Mesendoderm (in vitro differentiated cells): ENCODE measurements around the gene B3GNT9.

ENCODE experiments used
- DNase-seq: peaks from one replicate; pipeline ENCODE4 v3.0.0; 2013
- H2AK5ac ChIP-seq: 2 replicates; pipeline ENCODE4 v1.6.1; 2013; ENCODE audit warnings: low read length, inconsistent platforms
- H2BK120ac ChIP-seq: 2 replicates; pipeline ENCODE4 v1.6.1; 2013; ENCODE audit warnings: low read depth, mild to moderate bottlenecking, low read length, moderate library complexity, mixed read lengths
- H2BK15ac ChIP-seq: replicated peaks from 2 replicates; pipeline ENCODE4 v1.6.1; 2013; ENCODE audit warnings: low read depth, mild to moderate bottlenecking, moderate library complexity
- H2BK5ac ChIP-seq: 2 replicates; pipeline ENCODE4 v1.6.1; 2013; ENCODE audit warnings: low read length, inconsistent platforms
- H3K18ac ChIP-seq: 2 replicates; pipeline ENCODE4 v1.6.1; 2013; ENCODE audit warnings: mild to moderate bottlenecking, low read length, mixed read lengths
- H3K23ac ChIP-seq: one replicate; pipeline ENCODE4 v1.6.1; 2013; ENCODE audit warnings: low read length
- H3K27ac ChIP-seq: 2 replicates; pipeline ENCODE4 v1.5.1; 2013; ENCODE audit warnings: low read depth, mild to moderate bottlenecking, inconsistent platforms, low read length, moderate library complexity
- H3K27me3 ChIP-seq: 2 replicates; pipeline ENCODE4 v1.6.1; 2013; ENCODE audit warnings: low read length, control low read depth, mild to moderate bottlenecking, inconsistent platforms; ENCODE audit not compliant: insufficient read depth, poor library complexity
- H3K36me3 ChIP-seq: 2 replicates; pipeline ENCODE4 v1.6.1; 2013; ENCODE audit warnings: low read length, inconsistent platforms; ENCODE audit not compliant: control insufficient read depth, insufficient read depth
- H3K4ac ChIP-seq: one replicate; pipeline ENCODE4 v1.6.1; 2013; ENCODE audit warnings: low read depth, mild to moderate bottlenecking, low read length, moderate library complexity
- H3K4me1 ChIP-seq: 2 replicates; pipeline ENCODE4 v1.6.1; 2013; ENCODE audit warnings: low read depth, low read length, inconsistent platforms; ENCODE audit not compliant: control insufficient read depth
- H3K4me2 ChIP-seq: 2 replicates; pipeline ENCODE4 v1.6.1; 2013; ENCODE audit warnings: low read length
- H3K4me3 ChIP-seq: 2 replicates; pipeline ENCODE4 v1.5.1; 2013; ENCODE audit warnings: mild to moderate bottlenecking, low read length
- H3K56ac ChIP-seq: one replicate; pipeline ENCODE4 v1.6.1; 2013; ENCODE audit warnings: low read length
- H3K79me1 ChIP-seq: 2 replicates; pipeline ENCODE4 v1.6.1; 2013; ENCODE audit warnings: low read length, inconsistent platforms
- H3K79me2 ChIP-seq: 2 replicates; pipeline ENCODE4 v1.6.1; 2013; ENCODE audit warnings: mild to moderate bottlenecking, low read length; ENCODE audit not compliant: control insufficient read depth, insufficient read depth
- H3K9ac ChIP-seq: 2 replicates; pipeline ENCODE4 v1.6.1; 2013; ENCODE audit warnings: low read length, inconsistent platforms
- H4K5ac ChIP-seq: one replicate; pipeline ENCODE4 v1.6.1; 2013; ENCODE audit warnings: low read length
- H4K8ac ChIP-seq: one replicate; pipeline ENCODE4 v1.6.1; 2013; ENCODE audit warnings: low read depth, mild to moderate bottlenecking, control low read depth, low read length, moderate library complexity
- WGBS: extraction: QIAGEN DNeasy Blood & Tissue Kit; methylation state at CpG from one replicate; pipeline ENCODE4 v1.1.7; 2013; ENCODE audit warnings: low lambda C conversion rate, missing lambda C conversion rate; ENCODE audit not compliant: insufficient coverage; ENCODE audit errors: extremely low coverage; 5-methylcytosine and 5-hydroxymethylcytosine counted together

Gene B3GNT9

DNA sequence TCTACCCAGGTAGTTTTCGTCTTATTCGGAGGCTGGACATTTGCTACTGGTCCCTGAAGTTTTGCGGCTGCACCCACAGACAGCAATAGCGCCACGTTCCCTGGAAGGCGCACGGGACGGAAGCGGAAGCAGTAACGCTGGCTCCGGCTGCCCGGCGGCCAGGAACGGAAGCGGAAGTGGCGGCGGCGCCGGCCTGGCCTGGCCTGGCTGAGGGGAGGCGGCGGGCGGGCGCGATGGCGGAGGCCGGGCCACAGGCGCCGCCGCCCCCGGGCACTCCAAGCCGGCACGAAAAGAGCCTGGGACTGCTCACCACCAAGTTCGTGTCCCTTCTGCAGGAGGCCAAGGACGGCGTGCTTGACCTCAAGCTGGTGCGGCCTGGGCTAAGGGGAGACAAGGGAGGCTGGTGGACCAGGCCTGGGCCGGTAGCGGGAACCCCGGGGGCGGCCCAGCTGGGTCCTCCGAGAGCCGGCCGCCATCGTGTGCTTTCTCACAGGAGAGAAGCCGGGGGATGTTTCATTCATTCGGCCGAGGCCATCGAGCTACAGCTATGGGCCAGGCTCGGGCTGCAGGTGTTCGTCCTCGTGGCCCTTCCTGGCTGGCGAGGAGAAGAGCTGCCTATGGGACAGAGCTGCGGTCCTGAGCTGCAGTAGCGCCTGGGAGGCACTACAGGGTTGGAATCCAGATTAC lies 41.3 kb upstream of the B3GNT9 start, which contains the start of gene E2F4:
Gene E2F4, plus strand, starts transcription at position 161 of the 687 bp plus-strand sequence. Its CDS starts 73 bp downstream, at position 234.
- WGBS: no CpG with 5 or more reads among the region's 54 CpGs
- peaks cover 16% of the 10 kb centered on the region for H3K79me1 ChIP-seq
- H3K4me3 ChIP-seq: peak within 1 kb of the TSS; percentile 92
- peak within 1 kb of the TSS; percentile 92 for H3K4me2 ChIP-seq
- H3K27me3 ChIP-seq: no peaks in the 10 kb centered on the region
- peaks cover 22% of the 10 kb centered on the region for H3K36me3 ChIP-seq
- DNase-seq: peak; percentile 94
- no peak within 1 kb of the TSS for H2BK15ac ChIP-seq
- H3K79me2 ChIP-seq: peaks cover 24% of the 10 kb centered on the region
- H4K5ac ChIP-seq: peak within 1 kb of the TSS; percentile 21
- H3K27ac ChIP-seq: no peak within 1 kb of the TSS
- H2AK5ac ChIP-seq: peak within 1 kb of the TSS; percentile 27
- H3K4ac ChIP-seq: peak within 1 kb of the TSS; percentile 56
- no peak within 1 kb of the TSS for H2BK120ac ChIP-seq
- peak within 1 kb of the TSS; percentile 91 for H3K9ac ChIP-seq
- no peak within 1 kb of the TSS for H3K18ac ChIP-seq
- H3K4me1 ChIP-seq: peaks cover 3% of the 10 kb centered on the region
- peak within 1 kb of the TSS; percentile 30 for H3K23ac ChIP-seq
- no peak within 1 kb of the TSS for H2BK5ac ChIP-seq
- H3K56ac ChIP-seq: peak within 1 kb of the TSS; percentile 94
- peak within 1 kb of the TSS; percentile 28 for H4K8ac ChIP-seq

DNA sequence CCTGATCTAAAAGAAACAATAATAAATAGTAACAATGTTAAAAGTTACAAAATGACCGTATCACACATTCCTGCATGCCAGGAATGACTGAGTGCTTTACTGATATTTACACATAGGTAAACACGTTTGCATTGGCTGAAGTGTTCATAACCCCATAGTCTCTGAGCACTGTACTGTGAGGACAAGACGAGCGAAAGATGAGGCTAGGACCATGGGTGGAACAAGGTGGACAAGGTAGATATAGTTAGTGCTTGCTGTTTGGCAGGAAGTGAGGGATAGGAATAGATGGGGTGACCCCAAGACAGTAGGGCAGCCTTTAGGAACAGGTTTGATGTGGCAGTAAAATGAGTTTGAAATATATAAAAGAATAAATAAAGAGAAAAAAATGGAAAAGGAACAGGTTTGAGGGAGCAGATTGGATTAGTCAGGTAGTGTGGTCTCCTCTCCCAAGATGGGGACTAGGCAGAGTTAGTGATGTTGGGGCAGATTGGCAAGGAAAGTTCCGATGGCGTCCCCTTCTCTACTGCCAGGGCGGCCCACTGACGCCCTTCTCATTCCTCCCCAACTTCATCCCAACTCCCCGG lies 40.7 kb upstream of the B3GNT9 start:
- peaks cover 17% of the 10 kb centered on the region for H3K36me3 ChIP-seq
- no peak for DNase-seq
- H4K5ac ChIP-seq: peak overlapping the region; percentile 21
- no peak overlapping the region for H2BK15ac ChIP-seq
- peaks cover 24% of the 10 kb centered on the region for H3K79me2 ChIP-seq
- H3K4ac ChIP-seq: no peak overlapping the region
- H2BK120ac ChIP-seq: no peak overlapping the region
- H3K4me2 ChIP-seq: peak overlapping the region; percentile 21
- no peaks in the 10 kb centered on the region for H3K27me3 ChIP-seq
- peak overlapping the region; percentile 28 for H3K9ac ChIP-seq
- no peak overlapping the region for H2BK5ac ChIP-seq
- no peak overlapping the region for H3K4me3 ChIP-seq
- H3K79me1 ChIP-seq: peaks cover 16% of the 10 kb centered on the region
- peaks cover 3% of the 10 kb centered on the region for H3K4me1 ChIP-seq
- peak overlapping the region; percentile 11 for H2AK5ac ChIP-seq
- H3K23ac ChIP-seq: no peak overlapping the region
- H3K56ac ChIP-seq: peak overlapping the region; percentile 73
- no CpG with 5 or more reads among the region's 9 CpGs for WGBS
- no peak overlapping the region for H4K8ac ChIP-seq
- H3K18ac ChIP-seq: no peak overlapping the region
- H3K27ac ChIP-seq: no peak overlapping the region

DNA sequence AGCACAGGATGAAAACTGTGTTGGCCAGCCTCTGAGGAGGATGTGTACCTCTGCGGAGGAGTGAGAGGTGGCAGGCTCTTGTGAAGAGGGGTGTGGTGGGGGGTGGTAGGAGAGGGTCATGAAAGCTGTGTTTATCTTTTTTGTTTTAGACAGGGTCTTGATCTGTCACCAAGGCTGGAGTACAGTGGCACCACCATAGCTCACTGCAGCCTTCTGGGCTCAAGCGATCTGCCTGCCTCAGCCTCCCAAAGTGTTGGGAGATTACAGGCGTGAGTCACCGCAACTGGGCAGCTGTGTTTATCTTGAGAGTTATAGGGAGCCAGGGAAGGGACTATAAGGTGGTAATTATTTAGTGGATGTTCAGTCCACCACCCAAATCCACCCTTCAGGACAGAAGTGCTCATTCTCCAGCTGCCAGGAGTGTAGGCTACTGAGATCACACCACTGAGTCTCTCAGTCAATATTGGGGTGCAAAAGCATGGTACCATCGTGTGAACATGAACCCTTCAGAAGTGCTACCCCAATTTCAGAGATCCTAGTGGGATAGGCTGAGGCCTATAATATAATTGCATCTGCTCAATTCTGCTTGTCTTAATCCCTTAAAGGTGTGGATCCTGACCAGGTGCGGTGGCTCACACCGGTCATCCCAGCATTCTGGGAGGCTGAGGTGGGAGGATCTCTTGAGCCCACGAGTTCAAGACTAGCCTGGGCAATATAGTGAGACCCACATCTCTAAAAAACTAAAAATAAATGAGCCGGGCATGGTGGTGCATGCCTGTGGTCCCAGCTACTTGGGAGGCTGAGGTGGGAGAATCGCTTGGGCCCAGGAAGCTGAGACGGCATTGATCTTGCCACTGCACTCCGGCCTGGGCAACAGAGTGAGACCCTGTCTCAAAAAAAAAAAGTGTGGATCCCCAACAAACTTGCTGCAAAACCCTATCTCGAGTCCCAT lies 39.9 kb upstream of the B3GNT9 start:
- H3K79me1 ChIP-seq: peaks cover 16% of the 10 kb centered on the region
- no peak overlapping the region for H3K9ac ChIP-seq
- DNase-seq: no peak
- WGBS: no CpG with 5 or more reads among the region's 13 CpGs
- H3K18ac ChIP-seq: no peak overlapping the region
- H3K4me2 ChIP-seq: no peak overlapping the region
- no peak overlapping the region for H3K27ac ChIP-seq
- H3K4me1 ChIP-seq: peaks cover 3% of the 10 kb centered on the region
- H3K27me3 ChIP-seq: no peaks in the 10 kb centered on the region
- no peak overlapping the region for H2AK5ac ChIP-seq
- H2BK5ac ChIP-seq: no peak overlapping the region
- peaks cover 24% of the 10 kb centered on the region for H3K79me2 ChIP-seq
- H3K36me3 ChIP-seq: peaks cover 10% of the 10 kb centered on the region
- no peak overlapping the region for H3K4ac ChIP-seq
- no peak overlapping the region for H3K23ac ChIP-seq
- H3K4me3 ChIP-seq: no peak overlapping the region
- H4K8ac ChIP-seq: no peak overlapping the region
- H2BK15ac ChIP-seq: no peak overlapping the region
- peak overlapping the region; percentile 60 for H3K56ac ChIP-seq
- no peak overlapping the region for H4K5ac ChIP-seq
- H2BK120ac ChIP-seq: no peak overlapping the region

DNA sequence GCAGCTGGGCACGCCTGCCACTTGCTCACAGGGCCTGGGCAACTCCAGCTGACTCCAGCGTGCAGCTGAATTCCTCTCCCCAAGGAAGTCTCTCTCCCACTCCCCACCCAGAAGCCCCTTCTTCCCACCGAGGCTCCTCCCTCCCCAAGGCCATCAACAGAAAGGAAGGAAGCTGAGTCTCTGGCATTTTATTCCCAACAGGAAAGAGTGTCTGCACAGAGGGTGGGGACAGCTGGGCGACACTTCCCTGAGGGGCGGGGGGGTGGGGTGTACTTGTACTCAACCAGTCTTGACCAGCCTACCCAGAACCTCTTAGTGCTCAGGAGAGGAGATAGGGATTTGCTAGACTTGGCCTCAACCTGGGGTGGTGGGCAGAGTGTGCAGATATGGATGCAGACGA lies 39.2 kb upstream of the B3GNT9 start, which contains the start of gene EXOC3L1:
Gene EXOC3L1, minus strand, starts transcription at position 96 of the 400 bp plus-strand sequence. CDS start 460 bp downstream, outside the sequence.
- H3K4ac ChIP-seq: no peak within 1 kb of the TSS
- H2BK15ac ChIP-seq: no peak within 1 kb of the TSS
- H3K36me3 ChIP-seq: peaks cover 6% of the 10 kb centered on the region

DNA sequence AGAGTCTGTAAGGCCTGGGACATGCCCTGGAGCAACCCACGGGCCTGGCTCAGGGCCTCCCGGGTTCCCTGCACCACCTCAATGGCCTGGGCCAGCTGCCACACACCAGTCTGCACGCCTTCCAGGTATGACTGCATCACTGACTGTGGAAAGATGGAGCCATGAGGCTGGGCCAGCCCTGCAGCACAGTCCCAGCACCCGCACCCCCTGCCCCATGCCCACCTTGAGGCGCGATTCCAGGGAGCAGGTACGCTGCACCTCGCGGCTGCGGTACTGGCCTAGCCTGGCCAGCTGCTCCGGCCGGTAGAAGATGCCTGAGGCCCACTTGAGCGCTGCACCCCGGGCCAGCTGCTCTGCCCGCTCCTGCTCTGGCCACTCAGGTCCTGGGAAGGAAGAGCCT lies 38.0 kb upstream of the B3GNT9 start:
- no peak overlapping the region for H3K27ac ChIP-seq
- no peak overlapping the region for H3K9ac ChIP-seq
- no peaks in the 10 kb centered on the region for H3K36me3 ChIP-seq
- no peak overlapping the region for H3K56ac ChIP-seq
- no peaks in the 10 kb centered on the region for H3K27me3 ChIP-seq
- peaks cover 17% of the 10 kb centered on the region for H3K79me2 ChIP-seq
- H3K23ac ChIP-seq: no peak overlapping the region
- no peak overlapping the region for H3K18ac ChIP-seq
- DNase-seq: no peak
- no peak overlapping the region for H4K5ac ChIP-seq
- H3K4me2 ChIP-seq: no peak overlapping the region
- H2BK120ac ChIP-seq: no peak overlapping the region
- peaks cover 9% of the 10 kb centered on the region for H3K79me1 ChIP-seq
- H4K8ac ChIP-seq: no peak overlapping the region
- no peak overlapping the region for H2AK5ac ChIP-seq
- H2BK5ac ChIP-seq: no peak overlapping the region
- peaks cover 3% of the 10 kb centered on the region for H3K4me1 ChIP-seq
- H2BK15ac ChIP-seq: no peak overlapping the region
- WGBS: no CpG with 5 or more reads among the region's 15 CpGs
- H3K4me3 ChIP-seq: no peak overlapping the region
- no peak overlapping the region for H3K4ac ChIP-seq

More for the DNA sequence above, 39.2 kb upstream of the B3GNT9 start, which contains the start of gene EXOC3L1:
- Histone ChIP-seq H3K23ac (no peak within 1 kb of the TSS), H3K27me3 (no peaks in the 10 kb centered on the region), H3K9ac (peak within 1 kb of the TSS; percentile 19), H2AK5ac (no peak within 1 kb of the TSS), H3K4me3 (no peak within 1 kb of the TSS), H4K8ac (no peak within 1 kb of the TSS), H4K5ac (no peak within 1 kb of the TSS), H3K79me1 (peaks cover 16% of the 10 kb centered on the region), H3K4me2 (no peak within 1 kb of the TSS), H3K27ac (no peak within 1 kb of the TSS), H2BK120ac (no peak within 1 kb of the TSS), H3K18ac (no peak within 1 kb of the TSS), H2BK5ac (no peak within 1 kb of the TSS), H3K79me2 (peaks cover 24% of the 10 kb centered on the region), H3K4me1 (peaks cover 3% of the 10 kb centered on the region), H3K56ac (peak within 1 kb of the TSS; percentile 67)
- peak; percentile 54 for DNase-seq
- no CpG with 5 or more reads among the region's 6 CpGs for WGBS
